Upper lobe of left lung (tissue), 4 donors: ENCODE results near the gene PRMT3.

ENCODE experiments used
- EP300 ChIP-seq, 4 donors: sonication (generic); formaldehyde crosslinking; IDR thresholded peaks; one replicate each; pipeline ENCODE4 v1.5.1; 2017; ENCODE audit warnings: antibody characterized with exemption in 4 of 4, control low read depth in 2 of 4
- POLR2A ChIP-seq, 4 donors: fragments of 450-650 bp; IDR thresholded peaks; one replicate each; pipeline ENCODE4 v1.5.1; 2016 to 2017; ENCODE audit warnings: antibody characterized with exemption in 4 of 4, mild to moderate bottlenecking in 2 of 4
- POLR2AphosphoS5 ChIP-seq, 2 donors: sonication (generic); formaldehyde crosslinking; IDR thresholded peaks; one replicate each; pipeline ENCODE4 v1.5.1; 2017; ENCODE audit warnings: antibody characterized with exemption in 2 of 2
- TF ChIP-seq, protein P1 (sequence below), 6 experiments: fragments of 450-650 bp in 4 of 6; fragments of 200-600 bp in 2 of 6; sonication (generic) in 2 of 6; IDR thresholded peaks; one replicate each; pipeline ENCODE4 v1.5.1; 2016 to 2019; ENCODE audit warnings: antibody characterized with exemption in 6 of 6

DNA sequence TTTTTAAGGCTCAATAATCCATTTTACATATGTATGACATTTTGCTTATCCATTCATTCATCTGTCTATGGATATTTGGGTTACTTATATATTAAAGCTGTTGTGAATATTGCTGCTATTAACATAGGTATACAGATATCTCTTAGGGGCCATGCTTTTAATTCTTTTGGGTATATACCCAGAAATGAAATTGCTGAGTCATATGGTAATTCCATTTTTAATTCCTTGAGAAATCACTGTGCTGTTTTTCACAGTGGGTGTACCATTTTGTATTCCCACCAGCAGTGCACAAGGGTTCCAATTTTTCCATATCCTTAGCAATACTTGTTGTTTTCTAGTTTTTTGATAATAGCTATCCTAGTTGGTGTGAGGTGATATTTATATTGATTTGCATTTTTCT lies 19.0 kb downstream of the PRMT3 start:
- TF ChIP-seq, protein P1, sequence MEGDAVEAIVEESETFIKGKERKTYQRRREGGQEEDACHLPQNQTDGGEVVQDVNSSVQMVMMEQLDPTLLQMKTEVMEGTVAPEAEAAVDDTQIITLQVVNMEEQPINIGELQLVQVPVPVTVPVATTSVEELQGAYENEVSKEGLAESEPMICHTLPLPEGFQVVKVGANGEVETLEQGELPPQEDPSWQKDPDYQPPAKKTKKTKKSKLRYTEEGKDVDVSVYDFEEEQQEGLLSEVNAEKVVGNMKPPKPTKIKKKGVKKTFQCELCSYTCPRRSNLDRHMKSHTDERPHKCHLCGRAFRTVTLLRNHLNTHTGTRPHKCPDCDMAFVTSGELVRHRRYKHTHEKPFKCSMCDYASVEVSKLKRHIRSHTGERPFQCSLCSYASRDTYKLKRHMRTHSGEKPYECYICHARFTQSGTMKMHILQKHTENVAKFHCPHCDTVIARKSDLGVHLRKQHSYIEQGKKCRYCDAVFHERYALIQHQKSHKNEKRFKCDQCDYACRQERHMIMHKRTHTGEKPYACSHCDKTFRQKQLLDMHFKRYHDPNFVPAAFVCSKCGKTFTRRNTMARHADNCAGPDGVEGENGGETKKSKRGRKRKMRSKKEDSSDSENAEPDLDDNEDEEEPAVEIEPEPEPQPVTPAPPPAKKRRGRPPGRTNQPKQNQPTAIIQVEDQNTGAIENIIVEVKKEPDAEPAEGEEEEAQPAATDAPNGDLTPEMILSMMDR (IDR thresholded peaks at IDR 0.05), result no peak
- TF ChIP-seq EP300 (IDR thresholded peaks at IDR 0.05) (no peak), POLR2AphosphoS5 (IDR thresholded peaks at IDR 0.05) (no peak), POLR2A (IDR thresholded peaks at IDR 0.05) (no peak)
